NOMO-1 treated with DMSO at 0.1 percent for 48 hours (cell line): ENCODE results near the gene SLFN13.
"Not testable (repeated sequence)": the region's sequence is repeated elsewhere in the genome, so short reads cannot be mapped to it uniquely, and the experiment has no call there.

Experiments used
- DNase-seq: peaks from one replicate; lab custom pipeline; 2025; ENCODE audit not compliant: unreplicated experiment; lab: John Stamatoyannopoulos, UW

Gene SLFN13

GRCh38 chr17:35448214-35448898 is at the start of gene SLFN13:
Gene SLFN13, minus strand, starts transcription at chr17:35448766. Its CDS starts 3,086 bp downstream, at chr17:35445680.
- DNase-seq: peak; percentile 92

GRCh38 chr17:35496451-35497290 is 48.1 kb upstream of the SLFN13 start:
- no peak for DNase-seq

GRCh38 chr17:35493040-35493439 is 44.5 kb upstream of the SLFN13 start:
- DNase-seq: no peak

GRCh38 chr17:35491417-35491816 is 42.9 kb upstream of the SLFN13 start:
- no peak for DNase-seq

- no peak for DNase-seq
Observed at GRCh38 chr17:35489944-35490343, 41.4 kb upstream of the SLFN13 start.

GRCh38 chr17:35488991-35489390 is 40.4 kb upstream of the SLFN13 start:
- no peak for DNase-seq

- peak; percentile 78 for DNase-seq
Observed at GRCh38 chr17:35486920-35487732, 38.6 kb upstream of the SLFN13 start.

GRCh38 chr17:35479271-35479670 is 30.7 kb upstream of the SLFN13 start:
- DNase-seq: no peak

- no peak for DNase-seq
Observed at GRCh38 chr17:35477248-35477647, 28.7 kb upstream of the SLFN13 start.

- no peak for DNase-seq
Observed at GRCh38 chr17:35476283-35476820, 27.8 kb upstream of the SLFN13 start.

- no peak for DNase-seq
Observed at GRCh38 chr17:35468475-35468874, 19.9 kb upstream of the SLFN13 start.

- DNase-seq: no peak
Observed at GRCh38 chr17:35467824-35468223, 19.3 kb upstream of the SLFN13 start.

- no peak for DNase-seq
Observed at GRCh38 chr17:35460354-35460851, 11.8 kb upstream of the SLFN13 start.

GRCh38 chr17:35454035-35454434 is 5.5 kb upstream of the SLFN13 start:
- not testable (repeated sequence) for DNase-seq

GRCh38 chr17:35453171-35453570 is 4.6 kb upstream of the SLFN13 start:
- DNase-seq: no peak

GRCh38 chr17:35449371-35449931 is 885 bp upstream of the SLFN13 start:
- peak; percentile 69 for DNase-seq

GRCh38 chr17:35448899-35449227 is 297 bp upstream of the SLFN13 start:
- no peak for DNase-seq

GRCh38 chr17:35447499-35447898 is 1.1 kb downstream of the SLFN13 start:
- no peak for DNase-seq

- no peak for DNase-seq
Observed at GRCh38 chr17:35438433-35438832, 10.1 kb downstream of the SLFN13 start.

- peak; percentile 90 for DNase-seq
Observed at GRCh38 chr17:35433075-35433894, 15.3 kb downstream of the SLFN13 start.
